A673 (cell line): Measurements from ENCODE around the gene SLC27A4. TPM values are rescaled to one million over a fixed set of nuclear protein-coding genes. Genes with fewer than 3 reads are reported as not detected.

ENCODE experiments used
- BruUV-seq: library from RNA; stranded (reverse); fragments of 400-500 nt; replicated peaks from 2 replicates; lab custom pipeline; 2021; lab: Mats Ljungman, UMichigan
- CTCF ChIA-PET: fragments of 300-600 bp; sonication (Branson Sonifier 250); formaldehyde crosslinking; loops from one replicate; lab custom pipeline; 2022; ENCODE audit warnings: antibody characterized with exemption; lab: Charles Lee
- POLR2A ChIA-PET: fragments of 300-600 bp; sonication (Branson Sonifier 250); formaldehyde crosslinking; loops from one replicate; lab custom pipeline; 2022; ENCODE audit warnings: antibody characterized with exemption; ENCODE audit not compliant: low non-redundant PET; lab: Charles Lee
- DNase-seq: peaks from one replicate; pipeline ENCODE4 v3.0.0-alpha.2; 2015; ENCODE audit warnings: low spot score
- H3K27ac ChIP-seq: fragments of 200-600 bp; sonication (generic); 2 replicates; pipeline ENCODE4 v1.5.1; 2016; ENCODE audit warnings: mixed run types, low read depth, mild to moderate bottlenecking, mixed read lengths, antibody characterized with exemption, low read length; ENCODE audit not compliant: poor library complexity, severe bottlenecking
- H3K27me3 ChIP-seq: fragments of 200-600 bp; sonication (generic); replicated peaks from 2 replicates; pipeline ENCODE4 v1.6.1; 2017; ENCODE audit warnings: mixed run types, low read depth, mild to moderate bottlenecking, mixed read lengths, antibody characterized with exemption, low read length; ENCODE audit not compliant: insufficient read depth, poor library complexity
- H3K36me3 ChIP-seq: fragments of 200-600 bp; sonication (generic); 2 replicates; pipeline ENCODE4 v1.6.1; 2016; ENCODE audit warnings: mixed run types, mild to moderate bottlenecking, mixed read lengths, antibody characterized with exemption, low read length; ENCODE audit not compliant: insufficient read depth, poor library complexity, severe bottlenecking
- H3K4me1 ChIP-seq: fragments of 200-600 bp; sonication (generic); 2 replicates; pipeline ENCODE4 v1.6.1; 2017; ENCODE audit warnings: mixed run types, mild to moderate bottlenecking, mixed read lengths, antibody characterized with exemption, low read length; ENCODE audit not compliant: insufficient read depth, poor library complexity, severe bottlenecking
- H3K4me3 ChIP-seq: fragments of 200-600 bp; sonication (generic); 2 replicates; pipeline ENCODE4 v1.5.1; 2016; ENCODE audit warnings: low read depth, mixed run types, mild to moderate bottlenecking, mixed read lengths, low read length; ENCODE audit not compliant: poor library complexity, severe bottlenecking
- H3K9me3 ChIP-seq: fragments of 200-600 bp; sonication (generic); 2 replicates; pipeline ENCODE4 v1.6.1; 2016; ENCODE audit warnings: mixed run types, low read depth, mild to moderate bottlenecking, mixed read lengths, antibody characterized with exemption, low read length; ENCODE audit not compliant: poor library complexity, severe bottlenecking
- CTCF ChIP-seq: fragments of 300-800, 200-600 bp; sonication (generic); conservative IDR thresholded peaks from 2 replicates; pipeline ENCODE4 v1.5.1; 2017; ENCODE audit warnings: low read depth, mild to moderate bottlenecking, antibody characterized with exemption, low read length, moderate library complexity, mixed read lengths
- EZH2 ChIP-seq: fragments of 200-600 bp; sonication (generic); IDR thresholded peaks from 2 replicates; pipeline ENCODE4 v1.6.1; 2017; ENCODE audit warnings: borderline replicate concordance, low read depth, mild to moderate bottlenecking, mixed read lengths, antibody characterized with exemption, low read length; ENCODE audit not compliant: poor library complexity, severe bottlenecking
- intact Hi-C: fragments of 100-400 bp; cut with micrococcal nuclease; formaldehyde crosslinking; loops from one replicate; pipeline ENCODE4 v1.10.0; 2022; ENCODE audit not compliant: unreplicated experiment
- total RNA-seq: library from RNA; stranded (reverse); gene quantifications from 2 replicates; pipeline ENCODE4 v1.2.3, GENCODE V29; 2021

Gene SLC27A4
- total RNA-seq, 1 experiment from 2014 or later: 39.1 TPM

GRCh38 chr9:128362774-128363173 lies 22.4 kb downstream of the SLC27A4 start:
- intact Hi-C loops: loop anchor here (1.0 kb wide), 1 partner anchor 50 kb away; no protein-coding TSS in a partner anchor

GRCh38 chr9:128365525-128365924 lies 25.2 kb downstream of the SLC27A4 start:
- no peak for DNase-seq
- intact Hi-C loops: no loop called here
- peak overlapping the region; percentile 32 for H3K4me3 ChIP-seq
- peak overlapping the region; percentile 79 for H3K27ac ChIP-seq
- POLR2A ChIA-PET: no interaction called here
- peaks cover 24% of the 10 kb centered on the region for H3K4me1 ChIP-seq
- H3K9me3 ChIP-seq: no peaks in the 10 kb centered on the region
- no peak for TF ChIP-seq CTCF
- no peak for TF ChIP-seq EZH2
- H3K27me3 ChIP-seq: no peaks in the 10 kb centered on the region
- H3K36me3 ChIP-seq: no peaks in the 10 kb centered on the region
- CTCF ChIA-PET: interaction anchor here (0.5 kb wide), 1 partner anchor 74 kb away, joined by 5 read pairs; no protein-coding TSS in a partner anchor
- BruUV-seq: no TSS peak

More at GRCh38 chr9:128362774-128363173, 22.4 kb downstream of the SLC27A4 start:
- Histone ChIP-seq H3K4me3 (no peak overlapping the region), H3K36me3 (no peaks in the 10 kb centered on the region), H3K4me1 (peaks cover 24% of the 10 kb centered on the region), H3K27ac (no peak overlapping the region), H3K9me3 (no peaks in the 10 kb centered on the region), H3K27me3 (no peaks in the 10 kb centered on the region)
- no peak for DNase-seq
- ChIA-PET POLR2A (interaction anchor here (0.5 to 0.7 kb wide), 2 partner anchors 8 to 76 kb away, joined by 3 to 14 read pairs; partner anchors contain the start of gene URM1), CTCF (interaction anchor here (0.5 to 1.8 kb wide), 8 partner anchors 8 to 88 kb away, joined by 3 to 27 read pairs (median 6); partner anchors contain the start of genes CERCAM and URM1)
- no TSS peak for BruUV-seq
- TF ChIP-seq CTCF (no peak), EZH2 (no peak)

GRCh38 chr9:128369024-128369706 lies 28.8 kb downstream of the SLC27A4 start:
- no peak for DNase-seq
- Histone ChIP-seq H3K4me3 (no peak overlapping the region), H3K9me3 (no peaks in the 10 kb centered on the region), H3K27ac (no peak overlapping the region), H3K27me3 (no peaks in the 10 kb centered on the region), H3K4me1 (peaks cover 20% of the 10 kb centered on the region), H3K36me3 (no peaks in the 10 kb centered on the region)
- TF ChIP-seq EZH2 (no peak), CTCF (no peak)
- no TSS peak for BruUV-seq
- ChIA-PET POLR2A (no interaction called here), CTCF (no interaction called here)
- intact Hi-C loops: no loop called here
